ENCODE results near the gene KLK2. TPM values are rescaled to one million over a fixed set of nuclear protein-coding genes. Genes with fewer than 3 reads are reported as not detected.

Gene KLK2
- total and polyA plus RNA-seq, 2 of the 4 experiments (the other 2 are of a cell fraction) = not detected

DNA sequence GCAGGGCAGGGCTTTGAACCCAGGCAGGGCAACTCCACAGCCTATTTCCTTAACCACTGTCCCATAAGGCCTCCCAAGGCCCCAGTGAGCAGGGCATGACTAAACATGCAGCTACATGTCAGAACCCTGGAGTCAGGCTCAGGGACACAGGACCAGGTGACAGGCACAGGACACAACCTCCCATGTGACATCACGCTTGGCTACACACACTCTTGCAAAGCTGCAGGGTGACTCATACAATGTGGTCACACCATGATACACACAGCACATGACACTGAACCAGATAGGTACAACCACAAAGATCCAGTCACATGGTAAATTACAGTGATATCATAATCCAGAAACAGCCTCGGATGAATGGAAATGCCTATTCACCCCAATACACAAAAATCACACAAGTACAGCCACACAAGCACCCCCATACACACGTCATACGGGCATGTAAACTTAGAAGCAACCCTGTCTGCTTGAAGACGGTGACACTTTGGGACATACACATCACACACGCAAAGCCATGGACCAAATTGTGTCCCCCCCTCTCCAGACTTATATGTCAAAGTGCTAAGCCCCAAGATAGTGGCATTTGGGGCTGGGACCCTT lies 23.5 kb downstream of the KLK2 start:
- 20% methylated on average over 2 of the region's 6 CpGs; no CpG with 5 or more reads in 1 of the 2 experiments for WGBS, 2 experiments (ENCODE audit: extremely low coverage in 2 of 2, insufficient read length in 1 of 2)
- H3K18ac ChIP-seq (ENCODE audit: low read depth, low read length) = no peak overlapping the region
- no peaks in the 10 kb centered on the region for H3K9me1 ChIP-seq (ENCODE audit: insufficient read depth, low read length)
- no peak overlapping the region for H3K4me3 ChIP-seq (ENCODE audit: insufficient read depth, low read depth, low read length)
- H2BK20ac ChIP-seq (ENCODE audit: low read depth, low read length) = no peak overlapping the region
- CTCF ChIA-PET = no interaction called here
- H4K8ac ChIP-seq (ENCODE audit: low read depth in 2 of 2, low read length in 2 of 2) = no peak overlapping the region
- POLR2A ChIA-PET (ENCODE audit: unreplicated experiment) = no interaction called here
- in situ Hi-C loops (cut with MboI; ENCODE audit: low sequenced_read_pairs) (no loop called here), intact Hi-C loops (cut with micrococcal nuclease) (no loop called here), dilution Hi-C loops (cut with HindIII; ENCODE audit: low sequenced_read_pairs, unreplicated experiment) (no loop called here)
- H2AFZ ChIP-seq (replicated peaks; ENCODE audit: low read length, poor library complexity) = no peak overlapping the region
- H3K9me3 ChIP-seq (ENCODE audit: control insufficient read depth, insufficient read depth, low read length) = no peaks in the 10 kb centered on the region
- no peak overlapping the region for H3K27ac ChIP-seq (ENCODE audit: insufficient read depth, low read length)
- no peaks in the 10 kb centered on the region for H3K36me3 ChIP-seq (ENCODE audit: control insufficient read depth, insufficient read depth, low read length)
- H3K14ac ChIP-seq (replicated peaks; ENCODE audit: low read depth, low read length) = no peak overlapping the region
- peak; percentile 65 for DNase-seq
- no peak overlapping the region for H2AK9ac ChIP-seq (replicated peaks; ENCODE audit: low read depth, low read length, poor library complexity)
- ATAC-seq (ENCODE audit: low read depth) = no peak
- H4K5ac ChIP-seq (ENCODE audit: low read depth, low read length) = no peak overlapping the region
- H3K79me1 ChIP-seq (ENCODE audit: low read depth in 1 of 2, low read length in 2 of 2) = no peaks in the 10 kb centered on the region
- H3K4me1 ChIP-seq (ENCODE audit: control insufficient read depth, insufficient read depth, low read length) = no peaks in the 10 kb centered on the region
- no peak overlapping the region for H2BK120ac ChIP-seq (ENCODE audit: low read depth, low read length)
- no TSS peak for BruUV-seq (replicated peaks)
- H4K20me1 ChIP-seq (ENCODE audit: insufficient read depth, low read length) = no peaks in the 10 kb centered on the region
- H3K4ac ChIP-seq (ENCODE audit: low read depth, low read length) = no peak overlapping the region
- no peak overlapping the region for H2BK15ac ChIP-seq (ENCODE audit: low read depth, low read length)
- no peak overlapping the region for H3K4me2 ChIP-seq (ENCODE audit: low read depth, low read length)
- H2BK5ac ChIP-seq (ENCODE audit: low read depth, low read length, poor library complexity, severe bottlenecking) = no peak overlapping the region
- no peak for TF ChIP-seq MAZ (IDR thresholded peaks at IDR 0.05; ENCODE audit: borderline replicate concordance, low read depth, low read length)
- TF ChIP-seq, protein P1, sequence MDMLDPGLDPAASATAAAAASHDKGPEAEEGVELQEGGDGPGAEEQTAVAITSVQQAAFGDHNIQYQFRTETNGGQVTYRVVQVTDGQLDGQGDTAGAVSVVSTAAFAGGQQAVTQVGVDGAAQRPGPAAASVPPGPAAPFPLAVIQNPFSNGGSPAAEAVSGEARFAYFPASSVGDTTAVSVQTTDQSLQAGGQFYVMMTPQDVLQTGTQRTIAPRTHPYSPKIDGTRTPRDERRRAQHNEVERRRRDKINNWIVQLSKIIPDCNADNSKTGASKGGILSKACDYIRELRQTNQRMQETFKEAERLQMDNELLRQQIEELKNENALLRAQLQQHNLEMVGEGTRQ (IDR thresholded peaks at IDR 0.05; ENCODE audit: low read depth, low read length) = peak; percentile 75
- TF ChIP-seq FOS (IDR thresholded peaks at IDR 0.05; ENCODE audit: low read depth, low read length) = peak; percentile 47; the same call in 1 of the 2 replicates
- H3K23ac ChIP-seq (ENCODE audit: low read depth, low read length) = no peak overlapping the region
- H3K56ac ChIP-seq (ENCODE audit: extremely low read depth, insufficient read depth, low read length) = no peak overlapping the region
- H2AK5ac ChIP-seq (ENCODE audit: low read depth, low read length) = no peak overlapping the region
- H4K91ac ChIP-seq (ENCODE audit: insufficient read depth, low read depth, low read length) = no peak overlapping the region
- H3K9ac ChIP-seq (ENCODE audit: low read depth, low read length) = no peak overlapping the region
- no peaks in the 10 kb centered on the region for H3K27me3 ChIP-seq (ENCODE audit: control insufficient read depth, insufficient read depth, low read length)
